AG09319 (cell line): ENCODE measurements around the gene PLS1.

Source experiments
- DNase-seq: peaks from one replicate; pipeline ENCODE4 v3.0.0-alpha.2; 2010; ENCODE audit warnings: low read depth; ENCODE audit errors: extremely low read depth
- CTCF ChIP-seq: IDR thresholded peaks from 2 replicates; pipeline ENCODE4 v1.5.1; 2011; ENCODE audit warnings: low read depth, mild to moderate bottlenecking, inconsistent platforms, low read length, moderate library complexity

The PLS1 gene

GRCh38 chr3:142615171-142615570, 19.0 kb downstream of the PLS1 start:
- no peak for DNase-seq
- no peak for TF ChIP-seq CTCF

GRCh38 chr3:142618917-142619461, 22.8 kb downstream of the PLS1 start:
- no peak for DNase-seq
- no peak for TF ChIP-seq CTCF

GRCh38 chr3:142622405-142622804, 26.2 kb downstream of the PLS1 start:
- DNase-seq, result no peak
- no peak for TF ChIP-seq CTCF

- no peak for DNase-seq
- TF ChIP-seq CTCF, result no peak
These were observed 27.0 kb downstream of the PLS1 start for GRCh38 chr3:142623194-142623593.

- TF ChIP-seq CTCF, result no peak
- no peak for DNase-seq
These were observed 28.4 kb downstream of the PLS1 start for GRCh38 chr3:142624341-142625152.

GRCh38 chr3:142625153-142625440, 28.9 kb downstream of the PLS1 start:
- DNase-seq, result no peak
- TF ChIP-seq CTCF, result no peak

GRCh38 chr3:142626971-142627370, 30.8 kb downstream of the PLS1 start:
- TF ChIP-seq CTCF, result no peak
- no peak for DNase-seq
